CD1c-positive myeloid dendritic cell (primary cell): ENCODE data around the gene ADGRB2.

ENCODE experiments used
- DNase-seq: peaks from one replicate; pipeline ENCODE4 v3.0.0-alpha.2; 2016; ENCODE audit errors: extremely low spot score

Gene ADGRB2

DNA sequence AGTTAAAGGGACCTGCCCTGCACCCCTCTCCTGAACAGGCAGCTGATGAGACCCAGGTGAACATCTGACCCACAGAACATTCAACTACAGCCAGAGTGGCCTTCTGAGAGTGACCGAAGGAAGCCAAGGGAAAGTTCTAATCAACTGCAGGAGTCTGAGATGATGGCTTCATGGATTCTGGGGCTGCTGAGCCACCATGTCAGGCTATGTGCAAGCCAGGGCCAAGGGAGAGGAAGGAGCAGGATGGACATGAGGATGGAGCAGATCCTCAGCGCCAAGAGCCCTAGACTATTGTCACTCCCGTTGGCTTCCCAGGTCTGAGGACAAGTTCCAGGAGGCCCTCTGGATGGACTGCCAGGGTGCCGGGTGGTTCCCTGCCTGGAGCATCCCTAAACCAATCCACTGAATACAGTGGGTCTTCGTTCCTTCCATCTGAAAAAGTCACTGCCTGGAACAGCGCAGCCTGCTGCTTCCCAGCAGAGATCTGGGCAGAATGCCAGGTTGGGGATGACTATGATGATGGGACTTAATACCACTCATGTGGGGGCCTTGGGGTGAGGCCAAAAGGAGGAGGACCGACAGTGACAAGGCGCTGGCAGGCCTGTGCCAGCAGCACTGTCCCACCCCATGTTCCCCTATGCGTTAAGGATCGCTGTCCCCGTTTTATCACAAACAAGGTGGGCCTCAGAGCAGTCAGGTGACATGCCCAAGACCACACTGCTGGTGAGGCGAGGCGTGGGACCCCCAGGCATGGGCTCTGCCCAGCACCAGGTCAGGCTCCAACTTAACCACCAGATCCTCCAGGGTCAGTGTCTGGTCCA, 31.9 kb upstream of the ADGRB2 start:
- no peak for DNase-seq

- DNase-seq, result no peak
These were observed 31.0 kb upstream of the ADGRB2 start for GRCh38 chr1:31795096-31795675.

DNA sequence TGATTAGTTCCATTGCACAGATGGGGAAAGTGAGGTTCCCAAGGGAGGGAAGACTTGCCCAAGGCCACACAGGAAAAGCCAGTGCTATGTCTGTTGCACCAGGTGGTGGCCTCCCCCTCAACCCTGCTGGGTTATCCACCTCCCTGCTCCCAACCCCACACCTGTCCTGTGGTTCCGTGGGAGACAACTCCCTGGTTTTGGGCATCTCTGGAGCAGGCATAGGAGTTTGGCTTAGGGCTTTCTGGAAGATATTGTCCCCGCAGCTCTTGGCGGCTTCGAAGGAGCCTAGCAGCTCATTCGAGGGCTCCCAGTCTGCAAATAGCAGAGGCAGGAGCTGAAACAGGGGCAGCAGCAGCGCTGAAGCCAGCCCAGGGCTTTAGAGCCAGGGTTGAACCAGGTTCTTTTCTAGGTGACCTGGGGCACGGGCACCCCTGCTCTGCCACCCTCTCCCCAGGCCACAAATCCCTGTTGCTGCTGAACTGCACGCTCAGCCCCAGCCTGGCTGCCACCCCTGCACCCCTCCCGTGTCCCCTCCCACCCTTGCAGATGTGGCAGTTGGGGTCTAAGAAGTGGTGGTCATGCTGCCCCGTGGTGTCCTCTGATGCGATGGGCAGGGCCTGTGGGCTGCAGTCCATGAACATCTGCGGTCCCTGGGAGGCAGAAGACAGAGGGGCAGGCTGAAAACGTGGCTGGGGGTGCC, 29.6 kb upstream of the ADGRB2 start:
- no peak for DNase-seq

DNA sequence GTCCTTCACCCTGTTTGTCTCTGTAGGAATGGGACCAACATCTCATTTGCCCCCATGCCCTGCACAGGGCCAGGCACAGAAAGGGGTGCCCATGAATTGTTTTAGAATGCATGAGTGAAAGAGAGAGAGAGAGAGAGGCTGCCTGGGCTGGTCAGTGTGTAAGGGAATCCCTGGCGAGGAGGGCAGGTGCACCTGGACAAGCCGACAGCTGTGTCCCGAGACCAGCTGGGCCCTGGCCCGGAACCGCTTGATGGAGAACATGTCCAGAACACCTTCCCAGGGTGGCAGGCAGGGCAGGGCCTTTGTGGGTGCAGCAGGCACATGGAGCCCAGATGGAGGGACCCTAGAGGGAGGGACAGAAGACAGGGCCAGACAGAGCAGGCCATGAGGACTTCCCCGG, 28.9 kb upstream of the ADGRB2 start:
- no peak for DNase-seq

- DNase-seq, result no peak
These were observed 28.4 kb upstream of the ADGRB2 start for GRCh38 chr1:31792541-31792940.

- no peak for DNase-seq
These were observed 28.0 kb upstream of the ADGRB2 start for GRCh38 chr1:31792116-31792515.

DNA sequence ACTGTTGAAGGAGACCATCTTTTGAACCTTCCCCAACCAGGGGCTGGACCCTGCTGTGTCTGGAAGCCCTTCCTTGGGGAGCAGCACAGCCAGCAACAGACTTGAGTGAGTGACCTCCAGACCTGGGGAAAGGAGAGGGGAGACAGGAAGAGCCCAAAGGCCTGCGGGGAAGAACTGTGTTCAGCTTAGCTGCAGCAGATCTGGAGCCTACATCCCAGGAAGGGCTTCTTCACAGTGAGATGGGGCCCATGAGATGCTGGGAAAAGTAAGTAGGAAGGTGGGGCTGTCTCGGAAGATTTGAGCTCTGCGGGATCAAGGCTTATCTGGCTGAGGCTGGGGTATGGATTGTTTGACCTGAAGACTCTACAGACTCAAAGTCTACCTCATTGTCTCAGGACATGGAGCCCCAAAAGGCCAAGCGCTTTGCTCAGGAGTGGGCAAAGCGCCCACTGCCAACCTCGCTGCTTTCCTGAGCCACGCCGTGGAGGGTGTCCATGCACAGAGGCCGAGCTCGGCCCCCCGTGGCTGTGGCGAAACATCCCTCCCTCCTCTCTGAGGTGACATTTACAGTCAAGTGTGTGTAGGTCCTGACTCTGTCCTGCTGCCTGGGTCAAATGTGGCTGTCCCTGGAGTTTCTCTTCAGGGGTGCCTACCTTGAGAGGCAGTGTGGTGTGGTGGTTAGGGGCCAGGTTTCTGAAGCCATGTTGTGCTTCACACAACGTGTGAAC, 27.2 kb upstream of the ADGRB2 start:
- no peak for DNase-seq

DNA sequence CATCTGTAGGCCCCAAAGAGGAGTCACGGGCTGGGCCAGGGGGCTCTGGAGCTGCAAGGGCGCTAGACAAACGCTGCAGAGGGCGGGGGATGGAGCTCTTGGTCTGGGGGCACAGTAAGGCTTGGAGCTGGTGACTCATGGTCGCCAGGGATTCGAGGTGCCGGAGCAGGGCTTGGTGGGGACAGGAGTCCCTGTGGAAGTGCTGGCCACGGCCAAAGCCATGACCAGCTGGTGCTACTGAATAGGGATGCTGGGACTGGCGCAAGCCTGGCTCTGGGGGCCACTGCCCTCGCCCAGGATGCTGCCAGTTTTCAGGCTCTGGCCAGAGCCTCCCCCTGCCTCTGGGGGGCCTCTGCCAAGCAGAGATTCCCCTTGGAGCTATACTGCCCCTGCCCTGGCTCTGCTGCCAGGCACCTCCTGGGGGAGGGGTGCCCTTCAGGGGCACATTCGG, 26.5 kb upstream of the ADGRB2 start:
- DNase-seq, result no peak

- DNase-seq, result no peak
These were observed 26.0 kb upstream of the ADGRB2 start for GRCh38 chr1:31790140-31790539.

- DNase-seq, result peak; percentile 92
These were observed 25.3 kb upstream of the ADGRB2 start for GRCh38 chr1:31789259-31790065.

GRCh38 chr1:31788825-31789256, 24.7 kb upstream of the ADGRB2 start:
- DNase-seq, result peak; percentile 65

DNA sequence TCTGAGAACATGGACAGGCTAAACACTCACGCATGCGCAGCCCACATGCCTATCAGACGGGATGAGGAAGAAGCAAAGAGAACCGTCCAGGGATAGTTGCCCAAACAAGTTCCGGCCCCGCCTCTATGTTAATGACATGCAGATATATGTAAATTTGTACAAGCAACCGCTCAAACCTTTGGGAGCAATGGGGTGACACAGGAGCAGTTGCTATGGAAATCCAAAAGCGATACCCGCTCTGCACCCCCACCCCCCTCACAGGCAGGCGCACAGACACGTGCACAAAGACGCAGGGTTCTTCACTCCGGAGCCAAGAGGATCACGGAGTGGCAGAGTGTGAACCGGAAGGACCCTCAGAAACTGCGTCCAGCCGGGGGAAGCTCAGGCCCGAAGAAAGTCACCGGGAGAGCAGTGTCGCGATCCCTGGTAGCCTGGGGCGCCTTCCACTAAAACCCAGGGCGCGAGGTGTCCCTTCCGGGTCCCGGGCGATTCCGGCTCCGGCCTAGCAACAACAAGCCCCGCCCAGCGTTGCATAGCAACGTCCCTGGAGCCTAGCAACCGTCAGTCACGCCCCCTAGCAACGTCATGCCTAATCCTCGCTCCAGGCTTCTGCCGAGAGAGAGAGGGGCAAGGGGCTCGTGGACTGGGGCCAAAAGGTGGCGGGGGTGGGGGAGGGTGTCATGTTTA, 24.1 kb upstream of the ADGRB2 start:
- DNase-seq, result peak; percentile 95

- DNase-seq, result no peak
These were observed 23.6 kb upstream of the ADGRB2 start for GRCh38 chr1:31787786-31788137.

DNA sequence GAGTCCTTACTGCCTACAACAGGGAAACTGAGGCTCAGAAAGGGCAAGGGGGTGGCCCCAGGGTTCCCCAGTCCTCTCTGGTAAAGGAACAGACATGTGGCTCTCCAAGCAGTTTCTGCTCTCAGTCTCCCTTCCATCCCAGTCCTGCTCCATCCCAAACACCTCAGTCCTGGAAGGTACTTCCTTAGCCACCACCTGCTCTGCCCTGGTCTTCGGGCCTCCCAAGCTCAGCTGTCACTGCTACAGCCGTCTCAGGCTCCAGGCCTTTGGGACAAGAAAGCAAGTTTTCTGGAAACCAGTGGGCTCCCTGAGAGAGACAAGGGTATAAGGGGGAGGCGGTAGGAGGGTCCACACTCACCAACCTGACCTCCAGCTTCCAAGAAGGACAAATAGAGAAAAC, 23.1 kb upstream of the ADGRB2 start:
- DNase-seq, result no peak

DNA sequence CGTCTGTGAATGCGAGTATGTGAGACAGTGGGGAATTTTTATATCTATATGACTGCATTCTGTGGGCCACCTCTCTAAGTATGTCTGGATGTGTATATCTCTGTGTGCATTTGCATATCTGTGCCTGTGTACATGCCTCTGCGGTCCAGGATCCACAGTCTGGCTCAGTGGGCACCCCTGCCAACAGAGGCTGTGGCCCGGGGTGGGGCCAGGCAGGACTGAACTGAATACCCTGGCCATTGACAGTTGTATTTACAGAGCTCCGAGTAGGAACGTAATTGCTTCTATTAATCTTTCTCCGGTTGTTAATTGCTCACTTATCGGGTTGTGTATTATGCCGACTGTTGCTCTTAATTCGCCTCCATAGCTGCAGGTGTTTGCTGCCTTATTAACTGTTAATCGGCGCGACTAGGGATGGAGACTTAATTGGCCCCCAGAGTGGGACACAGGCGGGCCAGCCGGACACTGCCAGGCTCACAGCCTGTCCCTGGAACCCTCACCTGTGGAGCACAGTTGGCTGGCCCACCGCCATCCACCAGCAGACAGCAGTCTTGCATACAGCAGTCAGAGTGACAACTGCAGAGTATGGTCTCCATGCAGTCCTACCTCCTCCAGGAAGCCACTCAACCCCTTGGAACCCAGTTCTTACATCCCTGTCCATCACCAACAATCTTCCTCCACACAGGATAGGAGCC, 22.4 kb upstream of the ADGRB2 start:
- DNase-seq, result no peak

DNA sequence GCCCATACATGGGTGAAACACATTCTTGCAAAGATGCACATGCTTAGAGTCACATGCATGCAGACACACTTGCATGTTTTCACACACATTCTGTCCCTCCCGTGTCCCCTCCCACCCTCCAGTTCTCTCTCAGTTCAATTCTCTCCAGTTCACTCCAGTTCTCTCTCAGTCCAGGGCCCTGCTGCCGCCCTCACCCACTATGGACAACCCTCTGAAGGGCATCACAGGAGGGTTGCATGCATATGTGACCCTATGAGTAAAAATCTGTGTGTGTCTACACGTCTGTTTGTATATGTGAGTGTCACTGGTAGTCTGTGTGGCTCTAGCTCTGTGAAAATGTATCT, 21.8 kb upstream of the ADGRB2 start:
- DNase-seq, result no peak

DNA sequence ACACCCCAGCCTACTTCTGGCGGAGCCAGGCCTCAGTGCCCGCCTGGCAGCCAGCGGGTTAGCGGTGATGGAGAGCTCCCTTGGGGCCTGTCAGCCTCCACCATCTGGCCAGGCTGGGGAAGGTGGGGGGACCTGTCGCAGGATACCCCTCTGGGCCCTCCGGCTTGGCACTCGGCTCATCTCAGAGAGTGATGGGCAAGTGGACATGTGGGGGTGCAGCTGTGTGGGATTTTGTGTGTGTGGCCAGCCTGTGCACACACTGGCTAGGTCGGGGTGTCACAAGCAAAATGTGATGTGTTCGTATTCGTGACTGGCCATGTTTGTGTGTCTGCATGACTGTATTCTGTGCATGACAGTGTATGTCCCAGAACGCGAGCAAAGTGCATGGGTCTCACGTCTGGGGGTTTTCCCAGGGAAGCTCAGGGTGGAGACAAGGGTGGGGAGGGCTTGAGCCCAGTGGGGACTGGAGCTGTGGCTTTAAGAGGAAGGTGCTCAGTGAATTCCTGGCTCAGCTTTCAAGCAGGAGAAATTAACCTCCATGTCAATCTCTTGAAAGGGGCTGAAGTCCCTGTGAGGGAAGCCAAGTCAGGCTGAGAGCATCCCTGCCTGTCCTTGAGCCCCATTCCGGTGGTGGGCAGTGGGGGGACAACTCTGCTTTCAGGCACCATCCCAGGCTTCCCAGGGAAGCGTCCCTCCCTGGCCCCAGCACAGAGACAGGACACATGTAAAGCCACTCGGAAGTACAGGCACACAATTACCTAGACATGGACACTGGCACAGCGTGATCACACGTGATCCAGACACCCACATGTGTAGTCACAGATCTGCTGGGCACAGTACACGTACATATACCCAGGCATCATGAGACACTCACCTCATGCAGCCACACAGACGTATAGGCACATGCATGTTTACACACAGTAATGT, 21.1 kb upstream of the ADGRB2 start:
- no peak for DNase-seq

GRCh38 chr1:31784356-31785019, 20.3 kb upstream of the ADGRB2 start:
- DNase-seq, result no peak

- DNase-seq, result no peak
These were observed 19.7 kb upstream of the ADGRB2 start for GRCh38 chr1:31783846-31784245.
